Panc1 (cell line): ENCODE data around the gene CPNE9. TPM values are rescaled to one million over a fixed set of nuclear protein-coding genes. Genes with fewer than 3 reads are reported as not detected.

Experiments used
- ATAC-seq: fragments of 200-7000 bp; cut with Tn5 transposase; 2 replicates; pipeline ENCODE4 v1.9.1; 2020; ENCODE audit warnings: mild to moderate bottlenecking, moderate library complexity
- BruUV-seq: library from RNA; stranded (reverse); fragments of 400-500 nt; replicated peaks from 2 replicates; lab custom pipeline; 2021; lab: Mats Ljungman, UMichigan
- CTCF ChIA-PET: fragments of 300-600 bp; sonication (Branson Sonifier 250); formaldehyde crosslinking; loops from one replicate; lab custom pipeline; 2022; ENCODE audit warnings: antibody characterized with exemption; lab: Charles Lee
- POLR2A ChIA-PET: fragments of 300-600 bp; sonication (Branson Sonifier 250); formaldehyde crosslinking; loops from one replicate; lab custom pipeline; 2022; ENCODE audit warnings: antibody characterized with exemption; lab: Charles Lee
- DNase-seq: peaks from one replicate; pipeline ENCODE4 v3.0.0-alpha.2; 2010; ENCODE audit warnings: low read depth, low spot score
- H3K27ac ChIP-seq: 2 replicates; pipeline ENCODE4 v1.5.1; 2011; ENCODE audit warnings: mild to moderate bottlenecking, low read length, inconsistent platforms
- H3K27me3 ChIP-seq: fragments of 200-500 bp; sonication (Bioruptor generic); 2 replicates; pipeline ENCODE4 v1.6.0; 2014; ENCODE audit warnings: low read length, inconsistent platforms; ENCODE audit not compliant: control insufficient read depth, insufficient read depth
- H3K36me3 ChIP-seq: fragments of 200-500 bp; sonication (Bioruptor generic); 2 replicates; pipeline ENCODE4 v1.5.1; 2014; ENCODE audit warnings: inconsistent platforms, mild to moderate bottlenecking, low read length, moderate library complexity; ENCODE audit not compliant: control insufficient read depth, insufficient read depth
- H3K4me1 ChIP-seq: 2 replicates; pipeline ENCODE4 v1.5.1; 2011; ENCODE audit warnings: inconsistent platforms, mild to moderate bottlenecking, low read length, moderate library complexity; ENCODE audit not compliant: control insufficient read depth, insufficient read depth
- H3K4me3 ChIP-seq, 2 experiments: 2 replicates each; pipeline ENCODE4 v1.5.1; 2011 to 2012; ENCODE audit warnings: low read depth in 2 of 2, low read length in 2 of 2, mild to moderate bottlenecking in 2 of 2, inconsistent platforms in 1 of 2, moderate library complexity in 1 of 2
- H3K9me3 ChIP-seq: fragments of 200-500 bp; sonication (Bioruptor generic); 2 replicates; pipeline ENCODE4 v1.5.1; 2014; ENCODE audit warnings: low read depth, mild to moderate bottlenecking, inconsistent platforms, low read length, moderate library complexity; ENCODE audit not compliant: control insufficient read depth, insufficient read depth
- CTCF ChIP-seq: fragments of 450-650 bp; IDR thresholded peaks from 2 replicates; pipeline ENCODE4 v1.5.1; 2017; ENCODE audit warnings: mild to moderate bottlenecking
- POLR2AphosphoS5 ChIP-seq: IDR thresholded peaks from 2 replicates; pipeline ENCODE4 v1.6.1; 2012; ENCODE audit warnings: mild to moderate bottlenecking, low read depth, low read length, moderate library complexity
- REST ChIP-seq, 2 experiments: IDR thresholded peaks; 2 replicates each; pipeline ENCODE4 v1.6.1; 2011 to 2012; ENCODE audit warnings: low read depth in 2 of 2, control low read depth in 1 of 2, low read length in 1 of 2, mild to moderate bottlenecking in 1 of 2, moderate library complexity in 1 of 2; ENCODE audit not compliant: insufficient read depth in 1 of 2
- SIN3A ChIP-seq: IDR thresholded peaks from 2 replicates; pipeline ENCODE4 v1.6.1; 2012; ENCODE audit warnings: low read depth, mild to moderate bottlenecking, low read length, moderate library complexity, borderline replicate concordance; ENCODE audit not compliant: insufficient read depth
- TCF7L2 ChIP-seq: IDR thresholded peaks from 2 replicates; pipeline ENCODE4 v1.6.1; 2011; ENCODE audit warnings: mild to moderate bottlenecking, low read depth, low read length, inconsistent platforms
- in situ Hi-C: cut with HindIII; loops from 2 replicates; pipeline ENCODE4 v1.10.0; 2016; ENCODE audit warnings: low sequenced_read_pairs, low pct_unique_long_range_greater_than_20kb
- intact Hi-C: fragments of 100-400 bp; cut with micrococcal nuclease; formaldehyde crosslinking; loops from one replicate; pipeline ENCODE4 v1.10.0; 2022; ENCODE audit not compliant: unreplicated experiment
- total RNA-seq: library from RNA; stranded (reverse); gene quantifications from one replicate; pipeline ENCODE4 v1.2.1, GENCODE V29; 2021; ENCODE audit not compliant: unreplicated experiment

CPNE9 gene
- total RNA-seq, 1 experiment from 2014 or later: 0.13 TPM

GRCh38 chr3:9744162-9744561 is 40.5 kb downstream of the CPNE9 start:
- intact Hi-C loops (no loop called here), in situ Hi-C loops (no loop called here)
- no TSS peak for BruUV-seq
- no peak overlapping the region for H3K27ac ChIP-seq
- CTCF ChIA-PET: no interaction called here
- no peak for DNase-seq
- H3K27me3 ChIP-seq: no peaks in the 10 kb centered on the region
- peaks cover 5% of the 10 kb centered on the region for H3K36me3 ChIP-seq
- no peaks in the 10 kb centered on the region for H3K9me3 ChIP-seq
- POLR2A ChIA-PET: no interaction called here
- H3K4me3 ChIP-seq: no peak overlapping the region
- H3K4me1 ChIP-seq: no peaks in the 10 kb centered on the region
- no peak for ATAC-seq
- TF ChIP-seq SIN3A (no peak), POLR2AphosphoS5 (no peak), TCF7L2 (no peak), REST (IDR thresholded peaks at IDR 0.05; ENCODE audit: insufficient read depth in 1 of 2, low read depth in 2 of 2, low read length in 1 of 2) (no peak), CTCF (no peak)

GRCh38 chr3:9745521-9745920 is 41.9 kb downstream of the CPNE9 start:
- Histone ChIP-seq H3K27me3 (no peaks in the 10 kb centered on the region), H3K27ac (no peak overlapping the region), H3K36me3 (peaks cover 7% of the 10 kb centered on the region), H3K4me3 (no peak overlapping the region), H3K4me1 (no peaks in the 10 kb centered on the region), H3K9me3 (no peaks in the 10 kb centered on the region)
- ATAC-seq: no peak
- intact Hi-C loops: no loop called here
- in situ Hi-C loops: no loop called here
- TF ChIP-seq POLR2AphosphoS5 (no peak), REST (IDR thresholded peaks at IDR 0.05; ENCODE audit: insufficient read depth in 1 of 2, low read depth in 2 of 2, low read length in 1 of 2) (no peak), CTCF (no peak), TCF7L2 (no peak), SIN3A (no peak)
- no TSS peak for BruUV-seq
- no peak for DNase-seq
- CTCF ChIA-PET: no interaction called here
- POLR2A ChIA-PET: no interaction called here
